Measurements from ENCODE around the gene RAB33B.

Gene RAB33B

GRCh38 chr4:139450586-139450985 is 3.3 kb upstream of the RAB33B start:
- Histone ChIP-seq H3K9me3 (ENCODE audit: control insufficient read depth, insufficient read depth, low read length) (no peaks in the 10 kb centered on the region), H4K20me1 (ENCODE audit: control insufficient read depth, insufficient read depth, low read depth, low read length) (no peaks in the 10 kb centered on the region), H3K9me2 (replicated peaks; ENCODE audit: control insufficient read depth, low read length) (no peaks in the 10 kb centered on the region), H3K4me2 (ENCODE audit: low read length) (no peak overlapping the region), H3K4me1 (ENCODE audit: control insufficient read depth, low read length) (peaks cover 23% of the 10 kb centered on the region), H3K79me2 (ENCODE audit: control insufficient read depth, low read length) (peaks cover 33% of the 10 kb centered on the region), H3K27me3 (ENCODE audit: control insufficient read depth, low read length) (no peaks in the 10 kb centered on the region), H3K4me3 (ENCODE audit: low read length) (no peak overlapping the region), H3K27ac (ENCODE audit: low read depth, low read length) (no peak overlapping the region), H3K36me3 (ENCODE audit: control insufficient read depth, low read length) (peaks cover 12% of the 10 kb centered on the region), H3F3A (ENCODE audit: control insufficient read depth, insufficient read depth) (peaks cover 8% of the 10 kb centered on the region; the same call in 1 of the 2 replicates)
- TF ChIP-seq CTCF (IDR thresholded peaks at IDR 0.05; ENCODE audit: low read depth, low read length, poor library complexity, severe bottlenecking) (no peak), EZH2phosphoT487 (IDR thresholded peaks at IDR 0.05; ENCODE audit: borderline replicate concordance, low read length) (no peak)

- Histone ChIP-seq H3K36me3 (ENCODE audit: control insufficient read depth, low read length) (peaks cover 12% of the 10 kb centered on the region), H3K79me2 (ENCODE audit: control insufficient read depth, low read length) (peaks cover 48% of the 10 kb centered on the region), H3F3A (ENCODE audit: control insufficient read depth, insufficient read depth) (peaks cover 8% of the 10 kb centered on the region; the same call in 1 of the 2 replicates), H3K27ac (ENCODE audit: low read depth, low read length) (no peak overlapping the region), H3K9me2 (replicated peaks; ENCODE audit: control insufficient read depth, low read length) (no peaks in the 10 kb centered on the region), H3K9me3 (ENCODE audit: control insufficient read depth, insufficient read depth, low read length) (no peaks in the 10 kb centered on the region), H3K27me3 (ENCODE audit: control insufficient read depth, low read length) (no peaks in the 10 kb centered on the region), H3K4me3 (ENCODE audit: low read length) (peak overlapping the region; percentile 98), H3K4me2 (ENCODE audit: low read length) (peak overlapping the region; percentile 97), H3K4me1 (ENCODE audit: control insufficient read depth, low read length) (peaks cover 37% of the 10 kb centered on the region), H4K20me1 (ENCODE audit: control insufficient read depth, insufficient read depth, low read depth, low read length) (no peaks in the 10 kb centered on the region)
- TF ChIP-seq CTCF (IDR thresholded peaks at IDR 0.05; ENCODE audit: low read depth, low read length, poor library complexity, severe bottlenecking), result no peak
- TF ChIP-seq EZH2phosphoT487 (IDR thresholded peaks at IDR 0.05; ENCODE audit: borderline replicate concordance, low read length), result no peak
Observed at GRCh38 chr4:139451997-139452396, 1.9 kb upstream of the RAB33B start.

GRCh38 chr4:139453041-139453370 is 915 bp upstream of the RAB33B start:
- Histone ChIP-seq H3K27me3 (ENCODE audit: control insufficient read depth, low read length) (no peaks in the 10 kb centered on the region), H3K4me1 (ENCODE audit: control insufficient read depth, low read length) (peaks cover 46% of the 10 kb centered on the region), H3K9me2 (replicated peaks; ENCODE audit: control insufficient read depth, low read length) (no peaks in the 10 kb centered on the region), H3K4me2 (ENCODE audit: low read length) (peak overlapping the region; percentile 97), H4K20me1 (ENCODE audit: control insufficient read depth, insufficient read depth, low read depth, low read length) (no peaks in the 10 kb centered on the region), H3K79me2 (ENCODE audit: control insufficient read depth, low read length) (peaks cover 58% of the 10 kb centered on the region), H3K36me3 (ENCODE audit: control insufficient read depth, low read length) (peaks cover 12% of the 10 kb centered on the region), H3F3A (ENCODE audit: control insufficient read depth, insufficient read depth) (peaks cover 8% of the 10 kb centered on the region; the same call in 1 of the 2 replicates), H3K27ac (ENCODE audit: low read depth, low read length) (peak overlapping the region; percentile 73), H3K4me3 (ENCODE audit: low read length) (peak overlapping the region; percentile 98), H3K9me3 (ENCODE audit: control insufficient read depth, insufficient read depth, low read length) (no peaks in the 10 kb centered on the region)
- no peak for TF ChIP-seq EZH2phosphoT487 (IDR thresholded peaks at IDR 0.05; ENCODE audit: borderline replicate concordance, low read length)
- TF ChIP-seq CTCF (IDR thresholded peaks at IDR 0.05; ENCODE audit: low read depth, low read length, poor library complexity, severe bottlenecking), result peak; percentile 72

Measured in DOHH2 (cell line).